ENCODE results near the gene CYP4A11. TPM values are rescaled to one million over a fixed set of nuclear protein-coding genes. Genes with fewer than 3 reads are reported as not detected.

Gene CYP4A11
- total and polyA plus RNA-seq, 9 of the 15 experiments (the other 6 are each of a cell fraction or from before 2014, with no cell fraction given) = not detected

- TF ChIP-seq ATF2 (CRISPR knock-in tag; IDR thresholded peaks at IDR 0.05) = no peak
- no peak for TF ChIP-seq SMAD2 (IDR thresholded peaks at IDR 0.05; ENCODE audit: low read depth, low read length)
These were observed 37.8 kb downstream of the CYP4A11 start (continued) for GRCh38 chr1:46903481-46903880.

- ATAC-seq (no peak), FAIRE-seq (no peak), DNase-seq (ENCODE audit: extremely low read depth in 1 of 4, low spot score in 3 of 4) (no peak)
- BruUV-seq (replicated peaks) = no TSS peak
- H2AFZ ChIP-seq (ENCODE audit: low read depth, low read length) = no peak overlapping the region
- H4K20me1 ChIP-seq (replicated peaks; ENCODE audit: control insufficient read depth, insufficient read depth, low read length) = no peaks in the 10 kb centered on the region
- POLR2A ChIA-PET = no interaction called here
- no peaks in the 10 kb centered on the region for H3K9me3 ChIP-seq (replicated peaks; ENCODE audit: control insufficient read depth, insufficient read depth, low read depth, low read length)
- H3K4me2 ChIP-seq (ENCODE audit: insufficient read depth, low read length) = no peak overlapping the region
- intact Hi-C loops (cut with micrococcal nuclease) (no loop called here), in situ Hi-C loops (cut with MboI) (no loop called here)
- WGBS (ENCODE audit: insufficient coverage, low coverage, missing lambda C conversion rate) = 5% methylated on average over 1 of the region's 1 CpG
- H3K27me3 ChIP-seq (ENCODE audit: control insufficient read depth in 2 of 2, insufficient read depth in 2 of 2, low read length in 2 of 2) = no peaks in the 10 kb centered on the region
- no peak overlapping the region for H3K27ac ChIP-seq (ENCODE audit: extremely low read depth, low read depth, low read length)
- H3K79me2 ChIP-seq (ENCODE audit: control insufficient read depth, insufficient read depth, low read length) = no peaks in the 10 kb centered on the region
- CTCF ChIA-PET (ENCODE audit: low intra/inter-chr PET ratio) = no interaction called here
- H3K4me3 ChIP-seq = no peak overlapping the region
- no peaks in the 10 kb centered on the region for H3K4me1 ChIP-seq (replicated peaks in 1 of 2; ENCODE audit: control insufficient read depth in 2 of 2, insufficient read depth in 2 of 2, low read length in 2 of 2)
- H3K36me3 ChIP-seq (ENCODE audit: control insufficient read depth, insufficient read depth, low read length) = no peaks in the 10 kb centered on the region
- no peak overlapping the region for H3K9ac ChIP-seq (ENCODE audit: insufficient read depth in 1 of 2, low read depth in 2 of 2, low read length in 2 of 2)
- H3K9me1 ChIP-seq (ENCODE audit: control insufficient read depth, insufficient read depth, low read length) = no peaks in the 10 kb centered on the region
- no peak for TF ChIP-seq RNF2 (IDR thresholded peaks at IDR 0.05)
- TF ChIP-seq PATZ1 (CRISPR knock-in tag; IDR thresholded peaks at IDR 0.05; ENCODE audit: borderline replicate concordance) = no peak
- no peak for TF ChIP-seq PCBP1 (IDR thresholded peaks at IDR 0.05; ENCODE audit: low read depth, low read length, poor library complexity, severe bottlenecking)
- no peak for TF ChIP-seq KDM1A (IDR thresholded peaks at IDR 0.05)
- TF ChIP-seq ZNF766 (CRISPR knock-in tag; conservative IDR thresholded peaks at IDR 0.05) = no peak
- no peak for TF ChIP-seq ZNF668 (CRISPR knock-in tag; IDR thresholded peaks at IDR 0.05)
- TF ChIP-seq CREB5 (CRISPR knock-in tag; IDR thresholded peaks at IDR 0.05) = no peak
These were observed 40.9 kb downstream of the CYP4A11 start for GRCh38 chr1:46900401-46900800.

Measured in K562 (cell line).